HepG2 (cell line): ENCODE data around the gene ICOS. TPM values are rescaled to one million over a fixed set of nuclear protein-coding genes. Genes with fewer than 3 reads are reported as not detected.

Experiments used
- ATAC-seq: fragments of 200-7000 bp; cut with Tn5 transposase; 3 replicates; pipeline ENCODE4 v1.9.1; 2020; ENCODE audit warnings: mild to moderate bottlenecking, moderate library complexity
- BruUV-seq: library from RNA; stranded (reverse); fragments of 400-500 nt; replicated peaks from 2 replicates; lab custom pipeline; 2021; lab: Mats Ljungman, UMichigan
- CTCF ChIA-PET: fragments of 300-600 bp; formaldehyde crosslinking; extraction: SDS; loops from one replicate; lab custom pipeline; 2021; ENCODE audit warnings: low total read pairs, inconsistent platforms, low intra/inter-chr PET ratio; lab: Yijun Ruan, JAX
- POLR2A ChIA-PET: fragments of 350-600 bp; sonication (Branson Sonifier 250); formaldehyde crosslinking; loops from one replicate; lab custom pipeline; 2020; ENCODE audit warnings: antibody characterized with exemption, inconsistent platforms; lab: Yijun Ruan, JAX
- DNase-seq: peaks from one replicate; pipeline ENCODE4 v3.0.0-alpha.2; 2015; ENCODE audit warnings: low spot score
- FAIRE-seq: peaks from 3 replicates; lab custom pipeline; 2011; peaks lifted over from hg19 to GRCh38; lab: Jason Lieb, UNC
- H2AFZ ChIP-seq: one replicate; pipeline ENCODE4 v1.6.1; 2011; ENCODE audit warnings: low read length, inconsistent platforms
- H3K27ac ChIP-seq: fragments of 300-600 bp; 3 replicates; pipeline ENCODE4 v1.8.0; 2011; ENCODE audit warnings: mixed run types, mild to moderate bottlenecking, mixed read lengths, low read length, inconsistent platforms; ENCODE audit not compliant: insufficient read depth; ENCODE audit errors: extremely low read length
- H3K27me3 ChIP-seq, 2 experiments: fragments of 200-600 bp in 1 of 2; 2 replicates in 1 of 2; 3 replicates in 1 of 2; pipeline versions ENCODE4 v1.6.0 to v1.8.0; 2011; ENCODE audit warnings: low read length in 2 of 2, mild to moderate bottlenecking in 2 of 2, moderate library complexity in 2 of 2, inconsistent platforms in 1 of 2; ENCODE audit not compliant: insufficient read depth in 2 of 2, control insufficient read depth in 1 of 2
- H3K36me3 ChIP-seq, 2 experiments: fragments of 200-600 bp in 1 of 2; replicated peaks in 1 of 2; 2 replicates in 1 of 2; 3 replicates in 1 of 2; pipeline versions ENCODE4 v1.5.1 to v1.8.0; 2011; ENCODE audit warnings: low read length in 2 of 2, inconsistent platforms in 1 of 2; ENCODE audit not compliant: insufficient read depth in 2 of 2, control insufficient read depth in 1 of 2
- H3K4me1 ChIP-seq: 2 replicates; pipeline ENCODE4 v1.5.1; 2012; ENCODE audit warnings: low read length, inconsistent platforms; ENCODE audit not compliant: insufficient read depth
- H3K4me2 ChIP-seq: 2 replicates; pipeline ENCODE4 v1.6.0; 2011; ENCODE audit warnings: low read depth, low read length, inconsistent platforms
- H3K4me3 ChIP-seq, 3 experiments: fragments of 200-600 bp in 1 of 3; sonication (generic), shearing (Covaris generic) in 1 of 3; replicated peaks in 1 of 3; 2 replicates each; pipeline ENCODE4 v1.5.1; 2011 to 2016; ENCODE audit warnings: low read length in 3 of 3, inconsistent platforms in 2 of 3, low read depth in 2 of 3, mild to moderate bottlenecking in 2 of 3, control low read depth in 1 of 3, mixed read lengths in 1 of 3; ENCODE audit not compliant: insufficient read depth in 1 of 3
- H3K79me2 ChIP-seq: one replicate; pipeline ENCODE4 v1.6.1; 2011; ENCODE audit warnings: low read length, inconsistent platforms; ENCODE audit not compliant: insufficient read depth
- H3K9ac ChIP-seq: 2 replicates; pipeline ENCODE4 v1.6.0; 2011; ENCODE audit warnings: mild to moderate bottlenecking, low read depth, low read length, inconsistent platforms; ENCODE audit not compliant: insufficient read depth
- H3K9me3 ChIP-seq: 2 replicates; pipeline ENCODE4 v1.5.1; 2012; ENCODE audit warnings: mild to moderate bottlenecking, low read length
- H4K20me1 ChIP-seq: 2 replicates; pipeline ENCODE4 v1.6.0; 2011; ENCODE audit warnings: inconsistent platforms, mild to moderate bottlenecking, low read length, moderate library complexity; ENCODE audit not compliant: insufficient read depth
- ATF1 ChIP-seq: IDR thresholded peaks from 2 replicates; pipeline ENCODE4 v1.6.1; 2016; ENCODE audit warnings: mild to moderate bottlenecking, control low read depth
- CCDC6 ChIP-seq: sonication (generic); formaldehyde crosslinking; IDR thresholded peaks from 2 replicates; pipeline ENCODE4 v1.8.1; 2022; ENCODE audit warnings: mild to moderate bottlenecking, missing genetic modification reagents, moderate library complexity
- ISX ChIP-seq: sonication (generic); formaldehyde crosslinking; conservative IDR thresholded peaks from 2 replicates; pipeline ENCODE4 v1.5.0; 2020; ENCODE audit warnings: missing genetic modification reagents
- MED1 ChIP-seq: sonication (generic); formaldehyde crosslinking; IDR thresholded peaks from 2 replicates; pipeline ENCODE4 v1.4.0; 2020; ENCODE audit warnings: missing genetic modification reagents
- MXD1 ChIP-seq: sonication (generic); formaldehyde crosslinking; IDR thresholded peaks from 2 replicates; pipeline ENCODE4 v1.4.0; 2020; ENCODE audit warnings: mild to moderate bottlenecking, missing genetic modification reagents
- RELA ChIP-seq: sonication (generic); formaldehyde crosslinking; IDR thresholded peaks from 2 replicates; pipeline ENCODE4 v1.4.0; 2020; ENCODE audit warnings: missing genetic modification reagents
- RFX1 ChIP-seq: fragments of 450-650 bp; IDR thresholded peaks from 2 replicates; pipeline ENCODE4 v1.6.1; 2017
- SMAD9 ChIP-seq: sonication (generic); formaldehyde crosslinking; IDR thresholded peaks from 2 replicates; pipeline ENCODE4 v1.5.1; 2020; ENCODE audit warnings: mild to moderate bottlenecking, missing genetic modification reagents
- SP5 ChIP-seq: IDR thresholded peaks from 2 replicates; pipeline ENCODE4 v1.6.1; 2016; ENCODE audit warnings: low read depth, borderline replicate concordance
- TCF7L2 ChIP-seq: IDR thresholded peaks from 2 replicates; pipeline ENCODE4 v1.6.1; 2011; ENCODE audit warnings: mild to moderate bottlenecking, low read depth, low read length, moderate library complexity
- YY1 ChIP-seq: IDR thresholded peaks from 2 replicates; pipeline ENCODE4 v1.6.1; 2011; ENCODE audit warnings: low read length, low read depth, moderate library complexity, mild to moderate bottlenecking; ENCODE audit not compliant: insufficient read depth, insufficient replicate concordance
- ZBTB21 ChIP-seq: sonication (generic); formaldehyde crosslinking; IDR thresholded peaks from 2 replicates; pipeline ENCODE4 v1.4.0; 2020; ENCODE audit warnings: missing genetic modification reagents
- ZBTB39 ChIP-seq: sonication (generic); formaldehyde crosslinking; IDR thresholded peaks from 2 replicates; pipeline ENCODE4 v1.5.0; 2020; ENCODE audit warnings: missing genetic modification reagents
- ZBTB8A ChIP-seq: sonication (generic); formaldehyde crosslinking; IDR thresholded peaks from 2 replicates; pipeline ENCODE4 v1.4.0; 2020; ENCODE audit warnings: mild to moderate bottlenecking, low read depth, missing genetic modification reagents, borderline replicate concordance
- ZFP36L1 ChIP-seq: sonication (generic); formaldehyde crosslinking; IDR thresholded peaks from 2 replicates; pipeline ENCODE4 v1.8.0; 2022; ENCODE audit warnings: mild to moderate bottlenecking, missing genetic modification reagents, moderate library complexity
- ZNF24 ChIP-seq: fragments of 450-650 bp; IDR thresholded peaks from 2 replicates; pipeline ENCODE4 v1.6.1; 2017; ENCODE audit warnings: antibody characterized with exemption, mild to moderate bottlenecking
- ZNF30 ChIP-seq: sonication (generic); formaldehyde crosslinking; IDR thresholded peaks from 2 replicates; pipeline ENCODE4 v1.5.0; 2020; ENCODE audit warnings: mild to moderate bottlenecking, missing genetic modification reagents
- ZNF552 ChIP-seq: sonication (generic); formaldehyde crosslinking; IDR thresholded peaks from 2 replicates; pipeline ENCODE4 v1.9.0; 2022; ENCODE audit warnings: missing genetic modification reagents, mild to moderate bottlenecking, borderline replicate concordance
- ZNF607 ChIP-seq: sonication (generic); formaldehyde crosslinking; IDR thresholded peaks from 2 replicates; pipeline ENCODE4 v1.5.1; 2020; ENCODE audit warnings: missing genetic modification reagents, mild to moderate bottlenecking, borderline replicate concordance
- ZNF615 ChIP-seq: sonication (generic); formaldehyde crosslinking; IDR thresholded peaks from 2 replicates; pipeline ENCODE4 v1.5.0; 2020; ENCODE audit warnings: mild to moderate bottlenecking, missing genetic modification reagents, borderline replicate concordance
- ZNF713 ChIP-seq: sonication (generic); formaldehyde crosslinking; IDR thresholded peaks from 2 replicates; pipeline ENCODE4 v1.4.0; 2020; ENCODE audit warnings: mild to moderate bottlenecking, missing genetic modification reagents
- ZNF879 ChIP-seq: sonication (generic); formaldehyde crosslinking; IDR thresholded peaks from 2 replicates; pipeline ENCODE4 v1.8.1; 2023; ENCODE audit warnings: missing genetic modification reagents
- WGBS: methylation state at CpG from one replicate; pipeline ENCODE4 v1.1.6; 2017; ENCODE audit warnings: low lambda C conversion rate; 5-methylcytosine and 5-hydroxymethylcytosine counted together
- in situ Hi-C: cut with HindIII; loops from 2 replicates; pipeline ENCODE4 v1.10.0; 2017; ENCODE audit warnings: low pct_unique_long_range_greater_than_20kb; ENCODE audit not compliant: extremely low pct_ligation_motif_present
- intact Hi-C: fragments of 100-400 bp; cut with micrococcal nuclease; formaldehyde crosslinking; loops from one replicate; pipeline ENCODE4 v1.10.0; 2022; ENCODE audit not compliant: unreplicated experiment
- polyA plus RNA-seq, 8 experiments: library from polyadenylated mRNA; depleted of rRNA in 3 of 8; stranded (reverse) in 7 of 8; unstranded in 1 of 8; fragments of >200 nt; fragmentation: Illumina TruSeq in 4 of 8; extraction: Trizol in 4 of 8; gene quantifications; 2 replicates each; pipeline versions ENCODE4 v1.2.1 to v1.2.3, GENCODE V29; 2011 to 2016; ENCODE audit warnings: low read depth in 4 of 8, missing spikeins in 1 of 8, mixed read lengths in 1 of 8; ENCODE audit not compliant: insufficient read depth in 1 of 8
- total RNA-seq, 5 experiments: library from RNA; depleted of rRNA; stranded (reverse); fragments of >200 nt; fragmentation: Illumina TruSeq; extraction: Trizol; gene quantifications; 2 replicates each; pipeline ENCODE4 v1.2.3, GENCODE V29; 2016; ENCODE audit warnings: low read depth in 1 of 5

The ICOS gene
- total and polyA plus RNA-seq, 2 of the 13 experiments (the other 11 are each of a cell fraction or from before 2014, with no cell fraction given), result not detected

GRCh38 chr2:203949228-203949627 is 12.7 kb downstream of the ICOS start (continued):
- TF ChIP-seq ZBTB39, result no peak
- no peak for TF ChIP-seq SMAD9
- TF ChIP-seq, all 625 proteins: peak for 0

- FAIRE-seq, result no peak
- no TSS peak for BruUV-seq
- POLR2A ChIA-PET, result no interaction called here
These were observed 14.9 kb downstream of the ICOS start for GRCh38 chr2:203951366-203951902.

More at GRCh38 chr2:203951366-203951902, 14.9 kb downstream of the ICOS start:
- Histone ChIP-seq H3K4me1 (no peaks in the 10 kb centered on the region), H3K27ac (no peak overlapping the region), H3K27me3 (0 out of 5 replicates have a peak, but pooled peaks cover 0 to 1% of the 10 kb centered on the region in 2 experiments), H3K9me3 (no peaks in the 10 kb centered on the region), H4K20me1 (no peaks in the 10 kb centered on the region), H2AFZ (no peak overlapping the region), H3K4me2 (no peak overlapping the region), H3K79me2 (no peaks in the 10 kb centered on the region), H3K4me3 (no peak overlapping the region), H3K9ac (no peak overlapping the region), H3K36me3 (no peaks in the 10 kb centered on the region)
- WGBS, result 30% methylated on average over 10 of the region's 10 CpGs
- ATAC-seq (no peak), DNase-seq (no peak)
- CTCF ChIA-PET, result no interaction called here
- in situ Hi-C loops, result no loop called here
- intact Hi-C loops, result no loop called here
- TF ChIP-seq SP5 (no peak), MXD1 (CRISPR knock-in tag) (no peak), ZNF30 (no peak), ZNF879 (CRISPR knock-in tag) (no peak), ZFP36L1 (no peak), CCDC6 (CRISPR knock-in tag) (no peak), ZNF24 (no peak), TCF7L2 (no peak), ZBTB21 (no peak), ISX (CRISPR knock-in tag) (no peak), MED1 (no peak), ZNF607 (CRISPR knock-in tag) (no peak), ZBTB8A (CRISPR knock-in tag) (no peak), RELA (no peak), ZNF615 (CRISPR knock-in tag) (no peak), ATF1 (CRISPR knock-in tag) (no peak), RFX1 (no peak), ZNF552 (no peak), ZNF713 (no peak), YY1 (no peak)
